HG02798 (cell line): Measurements from ENCODE around the gene KIF21A.
A peak's percentile ranks its signal among the peaks of the same experiment; 100 is the strongest.
"Not testable (repeated sequence)": the region's sequence is repeated elsewhere in the genome, so short reads cannot be mapped to it uniquely, and the experiment has no call there.

ENCODE experiments used
- ATAC-seq: cut with Tn5 transposase; IDR thresholded peaks from one replicate; pipeline ENCODE4 v1.9.1; 2021; ENCODE audit warnings: mild to moderate bottlenecking; ENCODE audit not compliant: unreplicated experiment, poor library complexity

The KIF21A gene, protein sequence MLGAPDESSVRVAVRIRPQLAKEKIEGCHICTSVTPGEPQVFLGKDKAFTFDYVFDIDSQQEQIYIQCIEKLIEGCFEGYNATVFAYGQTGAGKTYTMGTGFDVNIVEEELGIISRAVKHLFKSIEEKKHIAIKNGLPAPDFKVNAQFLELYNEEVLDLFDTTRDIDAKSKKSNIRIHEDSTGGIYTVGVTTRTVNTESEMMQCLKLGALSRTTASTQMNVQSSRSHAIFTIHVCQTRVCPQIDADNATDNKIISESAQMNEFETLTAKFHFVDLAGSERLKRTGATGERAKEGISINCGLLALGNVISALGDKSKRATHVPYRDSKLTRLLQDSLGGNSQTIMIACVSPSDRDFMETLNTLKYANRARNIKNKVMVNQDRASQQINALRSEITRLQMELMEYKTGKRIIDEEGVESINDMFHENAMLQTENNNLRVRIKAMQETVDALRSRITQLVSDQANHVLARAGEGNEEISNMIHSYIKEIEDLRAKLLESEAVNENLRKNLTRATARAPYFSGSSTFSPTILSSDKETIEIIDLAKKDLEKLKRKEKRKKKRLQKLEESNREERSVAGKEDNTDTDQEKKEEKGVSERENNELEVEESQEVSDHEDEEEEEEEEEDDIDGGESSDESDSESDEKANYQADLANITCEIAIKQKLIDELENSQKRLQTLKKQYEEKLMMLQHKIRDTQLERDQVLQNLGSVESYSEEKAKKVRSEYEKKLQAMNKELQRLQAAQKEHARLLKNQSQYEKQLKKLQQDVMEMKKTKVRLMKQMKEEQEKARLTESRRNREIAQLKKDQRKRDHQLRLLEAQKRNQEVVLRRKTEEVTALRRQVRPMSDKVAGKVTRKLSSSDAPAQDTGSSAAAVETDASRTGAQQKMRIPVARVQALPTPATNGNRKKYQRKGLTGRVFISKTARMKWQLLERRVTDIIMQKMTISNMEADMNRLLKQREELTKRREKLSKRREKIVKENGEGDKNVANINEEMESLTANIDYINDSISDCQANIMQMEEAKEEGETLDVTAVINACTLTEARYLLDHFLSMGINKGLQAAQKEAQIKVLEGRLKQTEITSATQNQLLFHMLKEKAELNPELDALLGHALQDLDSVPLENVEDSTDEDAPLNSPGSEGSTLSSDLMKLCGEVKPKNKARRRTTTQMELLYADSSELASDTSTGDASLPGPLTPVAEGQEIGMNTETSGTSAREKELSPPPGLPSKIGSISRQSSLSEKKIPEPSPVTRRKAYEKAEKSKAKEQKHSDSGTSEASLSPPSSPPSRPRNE (N-terminal part only)

DNA sequence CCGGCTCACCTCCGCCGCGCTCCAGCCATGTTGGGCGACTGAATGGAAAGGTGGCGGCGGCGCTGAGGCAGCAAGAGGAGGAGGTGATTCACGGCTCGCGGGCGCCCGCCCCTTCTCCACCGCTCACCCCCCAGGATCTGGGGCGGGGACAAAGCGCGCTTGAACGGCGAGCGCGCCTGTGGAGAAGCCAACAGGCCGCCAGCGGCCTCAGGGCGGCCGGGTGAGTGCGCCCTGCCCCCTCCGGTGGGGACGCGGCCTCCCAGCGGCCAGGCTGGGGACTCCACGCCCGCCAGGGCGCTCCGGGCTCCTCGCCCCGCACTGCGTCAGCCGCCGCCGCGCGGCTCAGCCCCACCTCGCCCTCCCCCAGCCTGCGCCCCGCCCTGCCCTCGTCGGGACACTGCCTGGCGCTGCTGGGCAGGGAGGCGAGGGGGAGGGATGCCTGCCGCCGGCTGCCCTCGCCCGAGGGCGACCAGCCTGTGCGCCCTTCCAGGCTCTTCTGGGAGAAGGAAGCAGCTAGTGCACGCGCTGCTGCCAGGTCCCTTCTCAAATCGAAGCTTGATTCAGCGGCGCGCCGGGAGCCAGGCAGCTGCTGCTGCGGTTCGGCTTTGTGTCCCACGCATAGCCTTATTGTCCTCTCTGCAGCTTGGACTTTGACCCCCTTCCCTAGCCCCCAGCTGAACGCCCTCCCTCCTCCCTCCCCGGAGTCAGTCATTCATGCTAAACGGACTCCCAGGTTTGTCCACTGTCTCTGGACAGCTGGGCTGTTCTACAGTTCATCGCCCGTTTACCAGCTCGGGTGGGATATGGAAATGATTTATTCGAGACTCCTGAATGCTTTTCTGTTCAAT lies at the start of gene KIF21A:
Gene KIF21A (minus strand): TSS at position 40 of the 848 bp plus-strand sequence. CDS start 150 bp downstream, outside the sequence.
- peak; percentile 95 for ATAC-seq

DNA sequence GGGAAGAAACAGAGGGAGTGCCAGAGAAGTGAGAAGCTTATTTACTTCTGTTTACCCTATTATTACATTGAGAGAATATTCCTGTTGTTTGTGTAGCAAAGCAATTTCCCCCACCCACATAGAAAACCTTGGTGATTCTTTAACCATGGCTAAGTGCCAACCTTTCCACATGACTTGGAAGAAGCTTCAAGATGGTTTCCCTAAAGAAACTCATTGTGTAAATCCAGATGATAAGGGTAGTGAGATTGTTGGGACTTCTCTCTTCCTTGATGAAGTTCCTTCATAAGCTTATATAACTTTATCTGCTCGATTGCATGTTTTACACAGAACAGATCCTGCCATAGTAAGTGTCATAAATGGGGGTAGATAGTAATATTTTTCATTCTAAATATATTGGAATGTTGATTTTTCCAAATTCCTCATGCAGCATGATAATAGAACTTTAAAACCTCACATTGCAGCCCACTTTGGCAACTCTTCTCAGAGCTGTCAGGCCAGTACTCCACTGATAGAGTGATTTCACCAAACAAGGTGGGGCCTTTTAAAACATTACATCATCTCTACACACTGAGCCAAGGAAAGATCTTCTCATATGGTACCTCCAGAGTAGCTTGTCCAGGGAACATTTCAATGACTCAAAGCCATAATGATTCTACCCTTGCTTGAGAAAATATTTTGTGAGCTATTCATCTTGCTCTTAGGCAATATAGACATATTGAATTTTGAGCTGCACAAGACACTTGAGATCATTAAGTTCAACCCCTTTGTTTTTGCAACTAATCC lies 47.8 kb upstream of the KIF21A start:
- ATAC-seq, result no peak

DNA sequence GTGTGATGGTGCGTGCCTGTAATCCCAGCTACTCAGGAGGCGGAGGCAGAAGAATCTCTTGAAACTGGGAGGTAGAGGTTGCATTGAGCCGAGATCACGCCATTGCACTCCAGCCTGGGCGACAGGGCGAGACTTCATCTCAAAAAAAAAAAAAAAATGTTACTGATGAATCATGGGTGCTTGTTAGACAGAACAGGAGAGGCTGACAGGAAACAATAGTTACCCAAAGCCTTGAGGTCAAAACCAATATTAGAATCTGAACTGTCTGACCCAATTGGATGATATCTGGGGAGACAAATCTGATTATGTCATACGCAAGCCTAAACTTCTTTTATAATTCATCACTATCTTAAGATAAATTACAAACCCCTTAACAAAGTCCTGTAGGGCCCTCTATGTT lies 40.7 kb upstream of the KIF21A start:
- no peak for ATAC-seq

DNA sequence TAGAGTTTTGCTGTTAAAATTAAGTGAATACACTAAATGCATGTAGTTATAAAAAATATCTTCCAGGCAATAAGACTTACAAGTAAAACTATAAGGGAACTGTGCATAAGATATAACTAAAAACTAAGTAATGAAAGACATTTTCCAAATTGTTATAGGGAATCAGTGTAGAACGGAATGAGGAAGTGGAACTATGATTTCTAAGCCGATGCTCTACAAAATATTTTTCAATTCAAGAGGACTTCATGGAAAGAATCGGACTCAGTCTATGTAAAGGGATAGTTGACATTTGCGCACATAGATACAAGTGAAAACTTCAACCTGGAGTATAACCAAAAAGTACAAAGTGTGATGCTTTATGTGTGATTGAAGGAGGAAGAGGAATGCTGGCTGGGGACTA lies 40.1 kb upstream of the KIF21A start:
- ATAC-seq, result no peak

DNA sequence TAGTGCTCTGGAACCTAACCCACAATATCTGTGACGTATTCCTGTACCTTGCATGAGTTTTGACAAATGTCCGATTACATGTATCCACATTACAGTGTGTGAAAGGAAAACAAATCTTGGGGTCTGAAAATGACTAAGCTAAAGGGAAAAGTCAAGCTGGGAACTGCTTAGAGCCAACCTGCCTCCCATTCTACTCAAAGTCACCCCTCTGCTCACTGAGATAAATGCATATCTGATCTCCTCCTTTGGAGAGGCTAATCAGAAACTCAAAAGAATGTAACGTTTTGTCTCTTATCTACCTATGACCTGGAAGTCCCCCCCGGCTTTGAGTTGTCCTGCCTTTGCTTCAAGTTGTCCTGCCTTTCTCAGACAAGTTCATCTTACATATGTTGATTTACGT lies 34.0 kb upstream of the KIF21A start:
- no peak for ATAC-seq

DNA sequence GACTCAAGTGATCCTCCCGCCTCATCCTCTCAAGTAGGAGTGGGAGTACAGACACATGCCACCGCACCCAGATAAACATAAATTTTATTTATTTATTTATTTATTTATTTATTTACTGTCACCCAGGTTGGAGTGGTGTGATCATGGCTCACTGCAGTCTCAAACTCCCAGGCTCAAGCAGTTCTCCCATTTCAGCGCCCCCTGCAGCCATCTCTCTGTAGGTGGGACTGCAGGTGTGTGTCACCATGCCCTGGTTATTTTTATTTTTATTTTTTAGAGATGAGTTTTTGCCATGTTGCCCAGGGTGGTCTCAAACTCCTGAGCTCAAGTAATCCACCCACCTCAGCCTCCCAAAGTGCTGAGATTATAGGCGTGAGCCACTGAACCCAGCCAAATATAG lies 33.2 kb upstream of the KIF21A start:
- no peak for ATAC-seq

DNA sequence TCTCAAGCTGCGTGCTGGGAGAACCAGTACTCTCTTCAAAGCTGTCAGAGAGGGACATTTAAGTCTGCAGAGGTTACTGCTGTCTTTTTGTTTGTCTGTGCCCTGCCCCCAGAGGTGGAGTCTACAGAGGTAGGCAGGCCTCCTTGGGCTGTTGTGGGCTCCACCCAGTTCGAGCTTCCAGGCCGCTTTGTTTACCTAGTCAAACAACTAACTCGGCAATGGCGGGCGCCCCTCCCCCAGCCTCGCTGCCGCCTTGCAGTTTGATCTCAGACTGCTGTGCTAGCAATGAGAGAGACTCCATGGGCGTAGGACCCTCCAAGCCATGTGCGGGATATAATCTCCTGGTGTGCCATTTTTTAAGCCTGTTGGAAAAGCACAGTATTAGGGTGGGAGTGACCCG lies 32.2 kb upstream of the KIF21A start:
- ATAC-seq, result not testable (repeated sequence)

DNA sequence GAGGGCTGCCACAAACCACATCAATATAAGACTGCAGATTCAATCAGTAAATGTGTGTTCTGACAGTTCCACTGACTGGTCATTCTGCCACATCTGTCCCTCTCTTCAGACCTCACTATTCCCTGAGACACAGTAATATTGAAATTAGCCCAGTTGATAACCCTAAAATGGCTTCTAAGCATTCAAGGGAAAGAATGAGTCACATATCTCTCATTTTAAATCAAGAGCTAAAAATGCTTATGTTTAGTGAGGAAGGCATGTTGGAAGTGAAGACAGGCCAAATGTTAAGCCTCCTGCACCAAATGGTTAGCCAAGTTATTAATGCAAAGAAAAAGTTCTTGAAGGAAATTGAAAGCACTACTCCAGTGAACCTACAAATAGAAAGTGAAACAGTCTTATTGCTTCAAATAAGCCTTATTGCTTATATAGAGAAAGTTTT lies 24.5 kb upstream of the KIF21A start:
- peak; percentile 79 for ATAC-seq

DNA sequence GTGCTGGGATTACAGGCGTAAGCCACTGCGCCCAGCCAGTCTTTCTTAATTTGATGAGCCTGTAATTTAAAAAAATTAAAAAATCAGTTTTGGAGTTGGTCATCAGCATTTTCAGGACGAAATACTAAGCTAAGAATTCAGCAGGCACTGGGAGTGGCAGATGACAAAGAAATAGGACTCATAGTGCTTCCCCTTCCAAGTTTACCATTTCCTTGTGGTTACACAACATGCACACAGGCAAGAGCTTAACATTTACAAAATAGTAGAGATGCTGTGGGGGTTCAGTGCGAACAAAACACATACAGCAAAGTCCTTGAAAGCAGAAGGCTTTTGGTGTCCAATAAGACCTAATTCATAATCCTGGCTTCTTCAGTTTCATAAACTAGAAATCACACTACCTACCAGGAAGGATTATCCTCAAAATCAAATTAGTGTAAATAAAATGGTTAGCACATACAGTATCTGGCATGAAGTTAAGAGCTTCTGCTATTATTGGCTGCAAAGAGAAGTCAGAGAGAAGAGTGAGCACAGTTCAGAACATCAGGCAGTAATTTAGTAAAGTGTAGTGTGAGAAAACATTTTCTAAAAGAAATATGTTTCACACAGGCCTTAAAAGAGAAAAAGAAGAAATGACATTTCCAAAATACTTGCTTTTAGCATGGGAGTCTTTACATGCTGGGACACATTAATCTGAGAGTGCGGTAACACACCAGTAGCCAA lies 22.2 kb upstream of the KIF21A start:
- no peak for ATAC-seq

DNA sequence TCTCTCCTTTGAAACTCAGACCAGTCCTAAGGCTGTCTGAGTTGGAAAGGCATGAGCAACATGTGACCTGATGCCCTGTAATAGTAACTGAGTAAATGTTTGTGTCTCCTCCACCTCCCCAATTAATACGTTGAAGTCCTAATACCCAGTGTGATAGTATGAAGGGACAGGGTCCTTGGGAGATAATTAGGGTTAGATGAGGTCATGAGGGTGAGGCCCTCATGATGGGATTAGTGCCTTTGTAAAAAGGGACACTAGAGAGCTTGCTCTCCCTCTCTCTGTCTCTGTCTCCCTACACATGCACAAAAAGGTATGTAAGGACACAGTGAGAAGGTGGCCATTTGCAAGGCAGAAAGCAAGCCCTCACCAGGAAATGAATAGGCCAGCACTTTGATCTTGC lies 18.1 kb upstream of the KIF21A start:
- ATAC-seq, result no peak

DNA sequence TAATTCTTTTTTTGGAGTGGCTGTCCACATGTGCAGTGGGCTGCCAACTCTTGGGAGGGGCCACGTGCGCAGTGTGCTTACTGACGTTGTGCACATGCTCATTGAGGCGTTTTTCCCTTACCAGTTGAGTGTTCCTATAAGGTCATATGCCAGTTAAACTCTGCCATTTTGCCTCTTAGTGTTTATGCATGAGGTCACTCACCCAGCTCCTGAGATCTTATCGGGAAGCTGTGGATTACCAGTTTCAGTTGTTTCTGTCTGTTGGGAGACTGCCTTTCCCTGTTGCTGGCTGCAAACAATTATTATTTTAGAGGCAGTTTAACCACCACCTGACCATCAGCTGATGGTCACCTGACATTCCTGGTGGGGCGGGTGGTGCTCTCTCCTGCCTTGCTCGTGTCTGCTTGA lies 16.1 kb upstream of the KIF21A start:
- no peak for ATAC-seq

DNA sequence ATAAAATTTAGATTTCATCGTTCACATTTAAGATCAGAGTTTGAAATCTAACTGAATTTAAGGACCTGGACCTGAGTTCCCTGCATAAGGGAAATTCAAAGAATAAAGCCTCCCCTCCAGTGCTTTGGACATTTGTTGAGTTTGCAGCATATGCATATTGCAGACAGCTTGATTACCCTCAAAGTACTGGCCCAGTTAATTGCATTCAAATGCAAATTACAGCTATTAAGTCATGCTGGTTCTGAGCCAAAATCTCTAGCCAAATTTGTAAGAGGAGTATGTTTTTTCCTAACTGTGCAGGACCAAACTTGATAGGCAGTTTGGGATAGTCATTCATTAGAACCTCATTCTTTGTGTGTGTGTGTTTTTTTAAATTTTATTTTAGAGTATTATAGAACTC lies 9.1 kb upstream of the KIF21A start:
- no peak for ATAC-seq

DNA sequence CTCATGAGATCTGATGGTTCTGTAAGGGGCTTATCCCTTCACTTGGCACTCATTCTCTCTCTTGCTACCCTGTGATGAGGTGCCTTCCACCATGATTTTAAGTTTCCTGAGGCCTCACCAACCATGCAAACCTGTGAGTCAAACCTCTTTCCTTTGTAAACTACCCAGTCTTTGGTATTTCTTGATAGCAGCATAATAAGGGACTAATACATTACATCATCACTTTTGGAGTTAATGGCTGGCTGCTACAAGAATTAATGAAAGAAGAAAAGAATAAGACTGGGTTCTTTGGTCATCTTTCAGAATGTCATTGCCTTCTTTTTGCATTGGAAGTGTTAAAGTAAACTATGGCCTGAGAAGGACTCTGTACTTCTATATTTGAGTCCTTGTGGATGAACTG lies 5.1 kb upstream of the KIF21A start:
- no peak for ATAC-seq

DNA sequence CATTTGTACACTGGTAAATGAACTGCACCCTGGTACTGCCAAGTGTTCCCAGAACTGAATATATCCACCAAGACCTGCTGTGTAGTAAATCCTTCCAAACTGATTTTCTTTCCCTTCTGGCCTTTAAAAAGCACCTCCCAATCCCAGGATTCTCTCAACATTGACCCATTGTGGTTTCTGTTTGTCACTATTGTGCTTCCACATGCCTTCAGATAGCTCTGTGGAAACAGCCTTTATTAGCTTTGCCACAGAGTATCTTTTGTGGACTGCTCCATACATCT lies 949 bp upstream of the KIF21A start:
- ATAC-seq, result no peak

DNA sequence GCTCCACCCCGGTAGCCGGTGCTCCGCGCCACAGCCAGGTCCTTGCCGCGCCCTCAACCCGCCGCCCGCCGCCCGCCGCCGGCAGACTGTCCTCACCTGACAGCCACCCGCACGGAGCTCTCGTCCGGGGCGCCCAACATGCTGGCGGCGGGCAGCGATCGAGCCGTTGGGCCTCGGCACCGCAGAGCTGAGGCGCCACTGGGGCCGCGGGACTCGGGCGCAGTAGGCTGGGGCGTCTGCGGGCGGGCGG lies 164 bp downstream of the KIF21A start:
- ATAC-seq, result peak; percentile 32

DNA sequence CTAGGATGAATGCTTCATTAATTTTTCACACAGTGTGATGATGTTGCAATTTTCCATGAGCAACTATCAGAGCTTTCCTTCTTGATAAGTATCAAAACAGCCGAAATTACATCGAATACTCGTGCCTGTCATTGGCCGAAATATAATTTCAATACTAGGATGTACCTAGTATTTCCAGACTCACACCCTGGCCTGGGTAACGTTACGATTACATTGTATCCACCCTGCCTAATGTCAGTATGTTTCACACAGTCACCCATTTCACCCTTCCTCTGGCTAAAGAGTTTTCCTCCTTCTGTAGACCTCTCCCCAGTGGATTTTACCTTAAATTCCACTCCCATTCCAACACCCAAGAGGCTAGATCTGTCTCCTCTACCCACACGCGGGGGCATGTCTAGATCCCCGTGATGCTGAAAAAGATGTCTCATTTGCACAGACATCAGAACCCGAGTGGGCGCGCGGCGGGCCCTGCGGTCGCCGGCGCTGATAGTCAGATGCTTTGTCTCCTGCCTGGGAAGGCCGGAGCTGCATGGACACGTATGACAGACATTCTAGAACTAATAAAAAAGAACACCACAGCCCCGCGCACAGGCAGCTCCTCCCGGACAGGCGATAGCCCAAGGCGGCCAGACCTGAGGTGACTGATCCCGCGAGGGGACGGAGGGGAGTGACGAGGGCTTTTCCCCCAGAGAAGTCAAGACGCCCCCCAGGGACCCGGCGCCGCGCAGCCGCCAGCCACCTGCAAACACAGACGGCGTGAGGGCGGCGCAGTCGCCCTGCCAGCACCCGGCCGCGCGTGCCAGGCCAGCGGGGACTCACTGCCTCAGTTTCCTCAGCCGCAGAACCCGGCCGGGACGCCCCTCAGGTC lies 723 bp downstream of the KIF21A start:
- ATAC-seq, result peak; percentile 23

DNA sequence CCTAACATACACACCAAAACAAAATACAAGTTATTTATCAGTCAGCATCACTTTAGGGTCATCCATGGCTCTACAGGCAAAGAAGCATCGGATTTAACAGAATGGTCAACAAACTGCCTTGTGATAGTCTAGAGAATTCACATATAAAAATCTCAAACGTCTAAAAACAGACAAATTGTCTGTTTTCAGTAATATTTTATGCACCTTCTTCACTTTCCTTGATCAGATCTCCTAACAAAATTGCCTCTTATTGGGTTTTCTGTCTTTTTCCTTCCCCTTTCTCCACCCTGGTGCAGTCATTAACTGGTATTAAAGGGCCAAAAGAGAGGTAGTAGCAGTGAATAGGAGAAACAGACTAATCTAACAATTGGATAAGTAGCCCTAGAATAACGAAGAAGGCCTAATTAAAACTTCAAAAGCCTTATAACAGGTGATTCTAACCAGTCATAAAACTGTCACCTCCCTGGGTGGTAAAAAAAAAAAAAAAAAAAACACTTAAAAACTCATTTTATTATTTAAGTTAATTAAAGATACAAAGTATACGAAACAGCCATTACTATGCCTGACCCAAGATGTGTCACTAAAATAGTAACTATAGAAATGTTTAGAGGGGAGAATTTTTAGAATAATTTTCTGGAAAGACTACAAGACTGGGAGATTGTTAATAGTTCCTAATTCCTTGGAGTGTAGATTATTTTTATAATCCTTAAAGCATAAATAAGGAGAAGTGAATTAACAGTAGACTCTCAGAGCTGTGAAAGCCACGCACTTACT lies 1.5 kb downstream of the KIF21A start:
- ATAC-seq, result no peak
